HG03558 (cell line): Measurements from ENCODE around the gene ST6GALNAC3.
A peak's percentile ranks its signal among the peaks of the same experiment; 100 is the strongest.

Experiments
- ATAC-seq: cut with Tn5 transposase; IDR thresholded peaks from one replicate; pipeline ENCODE4 v1.9.1; 2021; ENCODE audit warnings: moderate number of reproducible peaks; ENCODE audit not compliant: unreplicated experiment; ENCODE audit errors: extremely low read depth

ST6GALNAC3 gene

DNA sequence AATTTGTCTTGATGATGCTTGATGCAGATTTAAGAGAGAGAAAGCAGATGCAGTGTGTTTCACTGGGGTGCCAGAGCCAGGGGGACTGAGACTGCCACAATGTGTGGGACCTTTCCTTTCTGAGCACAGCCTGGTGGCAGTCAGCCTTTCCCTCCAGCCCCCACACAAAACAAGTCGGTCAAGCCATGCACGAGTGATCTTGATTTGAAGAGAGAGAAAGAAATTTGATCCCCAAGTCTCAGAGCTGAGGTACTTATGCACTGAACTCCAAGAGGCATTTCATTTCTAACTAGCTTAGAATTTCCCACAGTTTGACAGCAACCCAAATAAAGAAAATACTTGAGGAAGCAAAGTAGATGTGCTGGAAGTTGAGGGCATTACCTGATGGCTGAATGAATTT lies 193.8 kb downstream of the ST6GALNAC3 start:
- no peak for ATAC-seq

DNA sequence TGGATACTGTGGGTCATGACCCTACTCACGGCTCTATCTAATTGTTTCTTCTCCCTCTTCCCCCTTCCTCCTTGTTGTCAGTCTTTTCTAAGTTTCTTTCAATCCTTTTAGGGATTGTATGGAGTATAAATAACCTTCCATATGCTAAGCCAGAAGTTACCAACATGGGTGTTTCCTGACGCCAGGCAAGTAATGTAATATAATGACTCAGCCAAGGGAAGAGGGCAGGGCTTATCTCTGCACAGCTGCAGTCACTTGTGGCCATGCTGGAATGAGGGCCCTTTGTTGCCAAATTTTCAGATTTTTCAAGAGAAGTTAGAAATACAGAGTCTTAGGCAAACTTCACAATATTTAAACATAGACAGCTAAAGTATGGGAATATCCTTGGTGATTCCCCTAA lies 194.6 kb downstream of the ST6GALNAC3 start:
- no peak for ATAC-seq

DNA sequence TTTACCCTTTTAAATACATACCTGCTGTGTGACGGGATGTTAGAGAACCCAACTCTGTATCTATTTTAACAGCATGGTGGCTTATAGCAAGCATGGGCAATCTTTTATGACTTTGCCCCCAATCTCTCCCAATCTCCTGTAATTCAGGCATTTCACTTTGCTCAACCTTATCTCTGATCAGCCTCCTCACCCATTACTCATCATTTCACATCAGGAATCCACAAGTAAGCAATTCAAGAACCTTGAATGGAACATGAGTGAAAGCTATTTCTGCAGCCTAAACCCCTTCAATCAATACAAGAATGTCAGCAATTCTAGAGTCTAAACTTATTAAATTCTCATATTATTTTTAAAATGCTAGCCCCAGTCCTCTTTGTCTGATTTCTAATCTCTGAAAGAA lies 199.8 kb downstream of the ST6GALNAC3 start:
- no peak for ATAC-seq

DNA sequence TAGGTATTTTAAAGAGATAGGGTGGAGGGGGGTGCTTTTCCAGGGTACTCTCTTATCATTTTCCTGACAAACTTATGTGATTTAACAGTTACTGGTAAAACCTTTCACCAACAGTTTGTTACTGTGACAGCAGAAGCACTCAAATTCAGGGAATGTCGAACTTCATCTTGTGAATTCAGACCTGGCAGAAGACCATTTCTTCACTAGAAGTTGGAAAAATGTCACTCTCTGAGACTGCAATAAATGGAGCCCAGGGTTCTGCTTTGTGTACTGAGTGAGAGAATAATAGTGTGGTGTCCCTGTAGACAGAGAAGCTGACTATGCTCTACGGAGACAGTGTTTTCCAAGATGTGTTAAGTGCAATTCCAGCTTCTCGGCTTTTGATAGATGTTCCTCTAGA lies 200.2 kb downstream of the ST6GALNAC3 start:
- ATAC-seq, result no peak

DNA sequence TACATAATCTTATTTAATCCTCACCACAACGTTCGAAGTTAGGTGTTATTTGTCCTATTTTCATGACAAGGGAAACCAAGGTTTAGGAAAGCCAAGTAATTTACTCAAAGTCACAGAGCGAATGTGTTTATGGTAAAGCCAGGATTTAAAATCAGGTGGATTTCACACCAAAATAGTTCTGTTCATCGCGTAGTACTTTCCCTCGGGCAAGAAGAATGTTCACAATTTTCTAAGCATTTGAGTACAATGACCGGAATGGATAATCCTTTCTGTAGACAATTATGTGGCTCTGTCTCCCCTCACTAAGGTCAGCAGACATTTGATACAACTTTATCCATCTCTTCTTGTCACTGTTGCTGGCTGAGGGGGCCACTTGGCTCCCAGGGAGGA lies 204.2 kb downstream of the ST6GALNAC3 start:
- ATAC-seq, result no peak

DNA sequence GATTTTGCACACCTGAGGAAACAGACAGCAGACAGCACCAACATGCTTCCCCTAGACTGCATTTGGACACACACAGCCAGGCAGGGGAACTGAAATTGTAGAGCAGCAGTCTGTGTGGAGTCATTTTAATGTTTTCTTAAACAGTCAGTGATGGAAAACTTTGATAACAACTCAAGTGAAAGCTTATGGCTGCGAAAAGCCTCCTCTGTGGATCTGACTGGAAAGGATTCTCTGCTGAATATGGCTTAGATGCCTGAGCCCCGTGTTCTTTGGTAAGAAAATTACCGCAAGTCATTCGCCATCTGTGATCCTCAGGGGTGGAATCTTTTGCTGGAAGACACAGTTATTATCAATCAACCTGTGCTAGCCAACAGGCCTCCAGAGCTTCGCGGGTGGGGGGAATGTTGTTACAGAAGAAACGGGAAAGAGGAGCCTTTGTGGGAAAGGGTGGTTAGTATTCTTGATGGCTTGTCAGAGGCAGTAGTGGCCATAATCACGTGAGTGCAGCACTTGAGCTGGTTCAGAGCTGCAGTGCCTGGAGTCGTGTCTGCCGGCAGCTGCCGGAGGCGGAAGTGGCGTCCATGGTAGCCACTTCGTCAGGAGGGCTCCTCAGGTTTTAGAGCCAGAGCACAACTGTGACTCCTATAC lies 204.7 kb downstream of the ST6GALNAC3 start:
- ATAC-seq, result no peak

DNA sequence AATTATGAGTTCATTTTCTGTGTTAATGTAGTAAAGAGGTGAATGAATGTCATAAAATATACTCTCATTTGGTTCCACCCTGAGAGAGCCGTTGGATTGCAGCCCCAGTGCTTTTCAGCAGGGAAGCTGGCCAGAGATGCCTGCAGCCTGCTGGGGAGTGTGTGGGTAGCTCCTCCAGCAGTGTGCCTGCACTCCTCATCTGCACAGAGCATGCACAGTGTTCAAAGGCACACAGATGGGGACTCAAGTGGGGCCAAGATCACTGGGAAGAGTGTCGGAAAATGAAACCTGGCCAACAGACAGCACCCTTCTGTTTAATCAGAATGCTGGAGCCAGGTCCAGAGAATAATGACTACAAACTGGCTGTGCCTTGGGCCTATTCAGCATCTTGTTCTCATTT lies 206.8 kb downstream of the ST6GALNAC3 start:
- no peak for ATAC-seq

DNA sequence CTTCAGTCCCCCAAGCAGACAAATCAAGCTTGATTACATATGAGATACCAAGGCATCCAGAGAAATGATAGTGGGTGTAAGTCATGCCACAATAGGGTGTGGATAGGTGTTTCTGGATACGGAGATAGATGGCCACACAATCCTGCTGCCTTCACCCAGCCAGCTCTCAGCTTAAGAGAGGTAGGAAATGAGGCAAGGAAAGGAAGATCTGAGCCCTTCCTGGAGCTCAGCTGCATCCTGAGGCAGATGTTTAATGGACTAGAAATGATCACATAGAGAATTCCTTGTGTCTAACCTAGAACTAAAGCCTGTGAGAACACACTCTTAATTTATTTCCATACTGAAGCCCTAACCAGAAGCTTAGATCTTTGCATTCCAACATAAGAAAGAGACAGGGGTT lies 210.3 kb downstream of the ST6GALNAC3 start:
- no peak for ATAC-seq

DNA sequence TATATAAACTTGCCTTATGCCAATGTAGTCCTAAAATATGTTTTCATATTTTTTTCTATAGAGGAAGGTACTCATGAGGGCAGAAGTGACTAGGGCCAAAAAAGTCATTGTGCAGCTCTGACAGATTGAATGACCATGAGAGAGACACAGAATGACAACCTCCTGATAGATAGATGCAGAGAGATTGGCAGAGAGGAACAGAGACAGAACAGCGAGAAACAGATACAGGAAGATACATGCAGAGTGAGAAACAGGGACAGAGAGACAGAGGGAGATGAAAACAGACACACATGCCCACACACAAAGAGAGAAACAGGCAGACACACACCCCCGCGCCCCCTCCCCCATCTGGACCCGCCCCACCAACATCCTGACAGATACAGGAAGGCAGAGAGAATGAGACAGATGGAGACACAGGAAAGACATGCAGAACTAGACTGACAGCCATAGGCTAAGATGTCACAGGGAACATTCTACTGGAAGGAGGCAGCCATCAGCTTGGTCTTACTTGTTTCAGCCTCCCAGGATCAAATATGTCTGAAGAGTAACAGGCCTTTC lies 211.1 kb downstream of the ST6GALNAC3 start:
- no peak for ATAC-seq

DNA sequence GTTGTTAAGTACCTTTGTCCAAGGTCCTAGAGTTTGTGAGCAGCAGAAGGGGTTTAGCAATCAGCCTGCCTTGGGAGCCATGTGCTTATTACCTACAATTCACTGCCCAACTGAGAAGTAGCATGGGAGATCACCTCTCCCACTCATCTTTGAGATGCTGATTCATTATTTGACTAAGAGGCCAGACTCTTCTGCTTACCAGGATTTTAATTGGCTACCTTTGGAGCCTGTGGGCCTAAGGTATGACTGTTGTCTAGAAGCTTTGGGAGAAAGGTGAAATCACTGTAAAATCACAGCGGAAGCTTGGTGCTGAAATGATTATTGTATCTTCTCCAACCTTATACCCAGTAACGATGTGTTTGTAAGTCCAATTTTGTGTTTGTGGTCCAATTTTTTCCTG lies 213.4 kb downstream of the ST6GALNAC3 start:
- ATAC-seq, result no peak

DNA sequence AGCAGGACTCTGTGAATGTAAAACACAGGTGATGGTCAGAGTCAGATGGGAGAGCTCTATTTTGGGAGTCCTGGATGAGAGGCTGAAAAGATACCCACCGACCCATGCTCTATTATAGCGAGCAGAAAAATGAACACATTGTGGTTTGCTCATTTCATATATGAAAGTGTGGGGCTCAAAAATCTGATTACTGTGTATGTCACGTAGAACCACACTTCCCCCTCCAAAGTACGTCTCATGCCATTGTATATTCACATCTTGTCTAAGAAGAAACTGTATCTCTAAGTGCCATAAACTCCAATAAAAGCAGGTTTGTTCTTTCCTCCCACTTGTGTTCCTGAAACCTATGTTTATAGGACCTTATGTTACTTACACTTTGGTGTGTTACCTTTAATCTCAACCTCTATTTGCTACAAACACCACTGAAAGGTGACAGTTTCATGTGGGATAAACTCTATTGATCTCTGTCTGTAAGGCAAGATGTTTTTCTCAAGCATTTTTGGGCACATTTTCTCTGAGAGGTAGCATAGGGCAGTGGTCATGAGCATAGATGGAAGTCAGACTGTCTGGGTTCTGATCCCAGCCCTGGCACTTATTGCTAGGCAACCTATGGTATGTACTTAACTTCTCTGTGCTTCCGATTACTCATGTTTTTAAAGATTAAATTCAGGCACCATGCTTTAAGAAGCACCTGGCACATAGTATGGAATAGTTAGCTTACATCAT lies 214.4 kb downstream of the ST6GALNAC3 start:
- ATAC-seq, result no peak

DNA sequence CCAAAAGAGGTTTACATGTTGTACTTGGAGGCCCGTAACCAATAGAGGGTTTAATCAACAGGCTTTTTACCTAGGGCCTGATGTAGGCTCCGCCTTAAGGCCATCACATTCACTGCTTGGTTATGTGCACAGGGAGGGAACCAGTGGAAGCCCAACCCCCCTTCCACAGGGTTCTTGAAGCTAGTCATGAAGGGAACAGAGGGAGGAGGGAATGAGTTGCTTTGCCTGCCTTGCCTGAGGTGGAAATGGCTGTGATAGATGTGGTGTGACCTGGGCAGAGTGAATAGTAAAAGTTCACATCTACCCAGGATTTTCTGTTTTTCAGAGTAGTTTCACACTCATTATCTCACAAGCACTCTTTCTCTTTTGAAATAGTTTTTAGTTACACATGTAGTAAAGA lies 215.1 kb downstream of the ST6GALNAC3 start:
- ATAC-seq, result no peak

DNA sequence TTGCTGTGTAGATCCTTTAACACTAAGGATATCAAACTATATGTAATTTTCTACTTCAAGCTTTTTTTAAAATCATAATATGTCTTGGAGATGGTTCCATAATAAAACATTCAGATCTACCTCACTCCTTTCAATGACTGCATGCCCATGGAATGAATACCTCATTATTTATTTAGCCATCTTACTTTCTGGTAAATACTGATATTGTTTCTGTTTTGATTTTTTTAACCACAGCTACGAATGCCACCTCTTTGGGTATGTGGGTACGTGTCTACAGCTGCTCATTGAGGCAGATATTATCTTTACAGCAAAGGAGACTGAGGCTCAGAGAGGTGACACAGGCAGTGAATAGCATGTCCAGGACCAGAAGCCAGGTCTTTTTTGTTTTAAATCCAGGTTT lies 215.7 kb downstream of the ST6GALNAC3 start:
- no peak for ATAC-seq

DNA sequence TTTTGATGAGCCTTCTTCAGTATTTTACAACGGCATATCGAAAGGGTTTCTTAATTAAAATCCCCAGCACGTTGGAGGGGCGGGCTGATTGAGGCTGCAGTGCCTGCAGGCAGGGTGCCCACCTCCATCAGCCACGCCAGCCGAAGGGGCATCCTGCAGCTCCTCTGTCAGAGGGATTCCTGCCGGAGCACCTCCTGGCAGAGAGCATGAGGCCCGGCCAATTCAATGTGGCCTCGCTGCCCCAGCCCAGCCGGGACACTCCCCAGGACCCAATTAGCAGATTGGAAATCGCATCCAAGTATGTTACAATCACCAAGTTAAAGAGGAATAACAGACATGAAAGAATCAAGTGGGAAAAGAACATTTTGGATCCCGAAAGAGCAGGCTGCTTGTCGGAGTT lies 216.6 kb downstream of the ST6GALNAC3 start:
- no peak for ATAC-seq

DNA sequence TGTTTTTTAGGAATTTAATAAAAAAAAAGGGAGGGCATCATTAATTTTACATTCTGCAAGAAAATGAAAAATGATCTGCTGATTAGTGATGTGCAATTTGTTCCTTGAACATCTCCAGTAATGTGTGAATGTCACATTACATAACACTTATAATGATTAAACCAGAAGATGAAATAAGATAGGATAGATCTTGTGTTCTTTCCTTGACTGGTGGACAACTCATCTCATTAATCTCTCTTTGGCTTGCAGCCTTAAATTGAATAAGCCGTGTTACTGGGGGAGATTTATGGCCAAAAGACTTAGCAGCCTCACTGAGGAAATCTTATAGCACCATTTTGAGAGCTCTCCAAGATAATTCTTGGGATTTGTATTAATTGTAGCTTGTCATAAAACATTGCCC lies 217.2 kb downstream of the ST6GALNAC3 start:
- no peak for ATAC-seq

DNA sequence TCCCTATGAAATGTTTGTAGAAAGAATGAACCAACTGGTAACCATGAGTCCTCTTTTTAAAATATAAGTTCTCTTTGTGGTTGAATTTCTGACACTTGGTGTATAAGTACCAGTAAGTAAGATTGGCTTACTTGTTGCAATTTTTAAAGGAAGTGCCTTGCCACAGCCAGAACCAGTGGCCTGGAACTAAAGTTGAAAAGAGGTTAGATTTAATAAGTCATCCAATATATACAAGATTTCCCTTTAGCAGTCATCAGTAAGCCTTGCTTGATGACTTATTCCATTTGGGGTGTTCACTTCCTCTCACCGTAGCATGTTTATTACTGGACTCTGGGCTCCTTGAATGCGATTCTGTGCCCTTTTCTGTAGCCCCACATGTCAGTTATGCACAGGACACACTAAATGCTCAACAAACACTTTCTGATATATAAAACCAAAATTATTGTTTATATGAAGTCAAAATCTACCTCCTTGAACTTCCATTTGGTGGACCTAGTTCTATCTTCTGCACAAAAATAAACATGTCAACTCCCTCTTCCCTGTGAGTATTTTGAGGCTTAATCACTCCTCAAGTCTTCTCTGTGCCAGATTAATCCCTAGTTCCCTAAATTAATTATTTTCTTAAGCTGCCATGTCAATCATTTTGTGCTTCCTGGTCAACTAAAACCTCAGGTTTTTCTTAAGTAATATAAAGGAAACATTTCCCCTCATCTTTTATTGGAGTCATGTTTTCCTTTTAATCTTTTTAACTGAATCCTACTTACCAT lies 218.1 kb downstream of the ST6GALNAC3 start:
- ATAC-seq, result peak; percentile 65

DNA sequence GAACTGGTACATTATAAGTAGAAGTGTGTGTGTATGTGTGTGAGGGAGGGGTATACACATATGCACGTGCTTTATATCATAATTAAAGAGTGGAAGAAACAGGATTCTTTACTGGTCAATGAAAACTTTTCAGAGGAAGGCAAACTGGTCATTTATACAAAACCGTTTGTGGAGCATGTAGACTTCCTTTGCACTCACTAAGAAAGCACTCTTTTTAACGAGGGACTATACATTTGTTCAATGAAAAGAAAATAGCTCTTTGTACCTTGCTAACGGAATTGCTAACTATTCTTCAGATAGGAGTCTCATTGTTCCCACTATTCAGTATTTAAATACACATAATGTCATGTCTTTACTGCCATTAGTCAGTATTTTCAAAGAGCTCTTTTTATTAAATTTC lies 219.3 kb downstream of the ST6GALNAC3 start:
- no peak for ATAC-seq

DNA sequence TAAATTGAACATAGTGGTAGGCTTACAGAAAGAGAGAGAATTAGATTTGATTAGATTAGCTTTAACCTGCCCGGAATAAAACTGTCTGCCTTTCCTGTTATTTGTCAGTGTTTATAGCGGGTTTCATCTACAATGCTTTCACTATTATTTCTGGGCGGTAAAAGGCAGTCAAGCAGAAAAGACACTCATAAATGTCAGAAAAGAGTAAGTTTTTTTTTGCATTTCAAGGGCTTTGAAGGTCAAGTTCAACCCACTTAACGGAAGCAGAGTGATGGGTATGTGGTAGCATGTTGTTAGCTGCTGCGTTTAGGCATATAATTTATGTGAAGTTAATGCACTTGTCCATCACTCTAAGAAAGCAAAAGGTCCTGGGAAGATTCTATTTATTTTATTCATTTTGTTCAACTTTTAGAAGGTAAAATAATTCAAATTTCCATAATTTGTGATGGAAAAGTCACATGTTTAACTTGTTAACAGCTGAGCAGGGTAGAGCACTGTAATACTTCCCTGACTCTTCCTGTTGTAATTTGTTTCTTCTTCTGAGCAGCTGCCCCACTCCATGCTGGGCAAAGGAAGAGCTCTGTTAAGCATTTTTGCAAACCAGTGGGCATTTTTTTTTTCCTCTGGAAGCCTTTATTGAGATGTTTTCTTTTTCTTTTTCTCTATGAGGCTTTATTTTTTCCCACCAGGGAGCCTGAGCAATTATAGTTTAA lies 220.1 kb downstream of the ST6GALNAC3 start:
- ATAC-seq, result peak; percentile 69

DNA sequence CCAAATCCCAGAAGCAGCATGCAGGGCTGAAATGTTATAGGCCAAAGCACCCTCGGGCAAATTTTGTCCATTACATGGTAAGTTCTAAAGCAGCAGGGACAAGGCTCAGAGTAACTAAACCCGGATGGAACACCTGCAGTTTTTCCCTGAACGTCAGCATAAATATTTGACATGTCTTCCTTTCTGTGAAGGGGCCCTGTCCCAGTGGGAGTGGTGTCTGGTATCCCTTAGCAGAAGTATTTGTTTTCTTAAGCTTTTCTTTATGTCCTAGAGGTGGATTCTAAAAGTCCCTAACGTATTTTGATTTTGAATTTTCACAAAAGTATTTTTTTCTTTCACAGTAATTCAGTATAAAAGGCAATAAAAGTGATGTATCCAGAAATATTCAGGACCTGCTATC lies 223.9 kb downstream of the ST6GALNAC3 start:
- ATAC-seq, result no peak

DNA sequence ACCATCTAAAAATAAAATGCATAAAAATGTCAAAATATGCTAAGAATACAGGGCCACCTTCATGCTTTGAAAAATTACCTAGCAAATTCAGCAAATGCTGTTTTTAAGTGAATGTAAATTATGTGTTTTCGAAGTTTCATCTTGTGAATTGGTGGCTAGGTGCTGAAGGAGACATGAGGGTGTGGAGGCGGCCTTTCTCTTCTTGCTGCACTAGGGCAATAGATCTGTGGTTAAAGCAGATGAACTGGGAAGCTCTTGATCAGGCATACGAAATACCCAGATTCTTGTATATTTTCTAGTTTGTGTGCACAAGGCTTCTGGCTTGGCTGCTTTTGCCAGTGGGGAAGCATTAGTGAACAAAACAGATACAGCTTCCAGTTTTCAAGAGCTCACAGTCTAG lies 224.5 kb downstream of the ST6GALNAC3 start:
- ATAC-seq, result no peak

DNA sequence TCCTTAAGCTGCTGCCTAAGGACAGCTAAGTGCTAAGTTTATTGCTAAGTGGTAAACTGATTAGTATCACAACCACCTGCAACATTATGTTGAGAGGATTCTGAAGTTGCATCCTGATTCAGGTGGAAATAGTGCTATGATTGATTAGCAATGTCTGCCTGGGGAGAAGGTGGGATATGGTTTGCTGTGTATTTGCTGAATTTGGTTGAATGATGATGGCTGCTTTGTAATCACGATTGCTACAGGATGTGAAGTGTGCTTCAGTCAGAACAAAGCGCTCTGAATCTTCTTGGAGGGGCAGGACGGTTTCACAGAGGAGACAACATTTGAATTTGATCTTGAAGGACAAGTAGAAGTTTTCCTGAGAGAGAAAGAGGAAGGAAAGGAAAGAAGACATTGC lies 226.0 kb downstream of the ST6GALNAC3 start:
- no peak for ATAC-seq
